Measurements from ENCODE around the gene USP33.

- peak; percentile 60 to 98 (median 81) for TF ChIP-seq CTCF (IDR thresholded peaks at IDR 0.05)
- TF ChIP-seq POLR2A (IDR thresholded peaks at IDR 0.05): peak; percentile 55 to 69
Observed at GRCh38 chr1:77683160-77684148, 76.2 kb downstream of the USP33 start.
